SKM-1 (cell line): ENCODE results near the gene KIAA0232.

ENCODE experiments used
- DNase-seq: peaks from one replicate; lab custom pipeline; 2025; ENCODE audit not compliant: unreplicated experiment; lab: John Stamatoyannopoulos, UW

Gene KIAA0232

DNA sequence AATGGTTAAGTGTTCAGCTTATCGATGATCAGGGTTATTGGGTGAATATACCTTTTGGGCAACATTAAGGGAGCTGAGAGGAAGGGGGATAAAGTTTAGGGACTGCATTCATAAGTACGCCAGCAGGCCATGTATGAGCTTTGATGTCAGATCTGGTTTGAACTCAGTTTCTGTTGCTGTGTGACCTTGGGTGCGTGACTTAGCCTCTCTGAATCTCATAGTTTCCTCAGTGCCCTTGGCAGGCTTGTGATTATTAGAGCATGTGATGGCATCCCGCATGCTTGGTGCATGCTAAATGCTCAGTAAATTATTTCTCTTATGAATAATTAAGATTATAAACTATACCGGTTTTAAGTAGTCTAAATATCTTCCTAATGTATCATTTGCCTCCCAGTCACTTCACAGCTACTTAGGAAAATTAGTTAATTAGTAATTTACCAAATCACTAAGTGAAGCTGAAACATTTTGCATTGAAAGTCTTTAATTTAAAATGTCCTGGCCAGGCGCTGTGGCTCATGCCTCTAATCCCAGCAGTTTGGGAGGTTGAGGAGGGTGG is 130.9 kb downstream of the KIAA0232 start:
- no peak for DNase-seq

DNA sequence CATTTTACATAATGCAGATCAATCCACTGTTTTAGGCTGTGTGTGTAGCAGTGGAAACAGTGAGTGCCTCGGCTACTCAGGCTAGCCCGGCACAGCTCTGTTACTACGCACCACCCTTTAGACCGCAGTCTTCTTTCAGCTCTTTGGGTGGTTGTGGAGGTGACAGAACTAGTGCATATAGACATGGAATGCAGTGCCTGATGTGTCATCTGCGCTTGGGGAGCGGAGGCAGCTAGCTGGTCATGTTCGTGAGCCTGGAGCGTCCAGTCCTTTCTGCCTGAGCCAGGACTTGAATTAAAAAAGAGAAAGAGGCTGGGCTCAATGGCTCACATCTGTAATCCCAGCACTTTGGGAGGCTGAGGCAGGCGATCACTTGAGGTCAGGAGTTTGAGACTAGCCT is 131.9 kb downstream of the KIAA0232 start:
- DNase-seq, result no peak

DNA sequence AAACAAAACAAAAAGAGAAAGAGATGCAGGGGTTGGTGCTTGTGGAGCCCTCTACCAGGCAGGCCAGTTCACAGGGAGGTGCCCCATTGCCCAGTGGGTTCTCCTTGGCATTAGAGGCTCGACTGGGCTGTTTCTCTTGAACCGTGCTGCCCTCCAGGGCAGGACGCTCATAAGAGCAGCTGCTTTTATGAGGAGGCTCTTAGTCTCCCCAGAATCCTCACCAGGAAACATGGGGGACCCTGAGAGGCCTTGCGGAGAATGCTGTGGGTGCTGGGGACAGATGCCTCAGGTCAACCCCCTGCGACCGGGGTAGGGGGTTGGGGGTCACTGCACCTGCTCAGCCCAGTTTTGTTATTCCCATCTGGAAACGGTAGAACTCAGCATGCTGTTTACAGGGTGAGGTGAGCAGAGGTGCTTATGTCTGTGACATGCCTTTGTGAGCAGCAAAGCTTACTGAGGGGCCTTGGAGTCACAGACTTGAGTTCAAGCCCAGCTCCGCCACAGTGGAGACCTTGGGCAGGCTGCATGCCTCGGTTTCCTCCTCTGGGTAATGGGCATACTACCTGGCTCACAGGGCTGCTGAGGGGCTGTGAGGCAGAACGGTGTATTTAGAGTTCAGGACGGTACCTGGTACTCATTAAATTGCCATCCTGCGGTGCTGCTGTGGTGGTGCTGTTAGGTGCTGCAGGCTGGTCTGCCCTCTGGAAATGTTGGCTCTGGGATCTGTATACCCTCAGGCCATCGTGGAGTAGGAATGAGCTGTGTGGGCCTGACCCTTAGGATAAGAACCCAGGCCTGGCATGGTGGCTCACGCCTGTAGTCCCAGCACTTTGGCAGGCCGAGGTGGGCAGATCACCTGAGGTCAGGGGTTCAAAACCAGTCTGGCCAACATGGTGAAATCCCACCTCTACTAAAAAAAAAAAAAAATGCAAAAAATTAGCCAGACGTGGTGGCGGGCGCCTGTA is 132.8 kb downstream of the KIAA0232 start:
- no peak for DNase-seq

DNA sequence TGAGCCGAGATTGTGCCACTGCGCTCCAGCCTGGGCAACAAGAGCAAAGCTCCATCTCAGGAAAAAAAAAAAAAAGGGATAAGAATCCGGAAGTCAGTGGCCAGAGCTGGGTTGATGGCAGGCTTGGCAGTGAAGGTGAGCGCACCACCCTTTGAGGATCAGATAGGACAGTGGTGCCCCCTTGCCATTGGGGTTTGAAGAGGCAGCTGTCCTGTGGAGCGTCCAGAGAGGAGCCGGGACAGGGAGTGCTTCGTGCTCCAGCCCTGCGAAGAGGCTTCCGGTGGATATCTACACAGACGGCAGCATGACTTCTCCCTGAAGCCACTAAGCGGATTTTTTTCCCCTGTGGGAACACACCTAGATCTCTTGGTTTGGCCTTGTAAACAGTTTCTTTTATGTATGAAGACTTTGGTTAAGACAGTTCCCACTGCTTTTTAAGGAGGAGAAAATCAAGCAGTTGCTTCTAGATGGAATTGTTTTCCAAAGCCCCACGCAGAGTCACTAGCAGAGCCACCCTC is 133.6 kb downstream of the KIAA0232 start:
- DNase-seq, result no peak

DNA sequence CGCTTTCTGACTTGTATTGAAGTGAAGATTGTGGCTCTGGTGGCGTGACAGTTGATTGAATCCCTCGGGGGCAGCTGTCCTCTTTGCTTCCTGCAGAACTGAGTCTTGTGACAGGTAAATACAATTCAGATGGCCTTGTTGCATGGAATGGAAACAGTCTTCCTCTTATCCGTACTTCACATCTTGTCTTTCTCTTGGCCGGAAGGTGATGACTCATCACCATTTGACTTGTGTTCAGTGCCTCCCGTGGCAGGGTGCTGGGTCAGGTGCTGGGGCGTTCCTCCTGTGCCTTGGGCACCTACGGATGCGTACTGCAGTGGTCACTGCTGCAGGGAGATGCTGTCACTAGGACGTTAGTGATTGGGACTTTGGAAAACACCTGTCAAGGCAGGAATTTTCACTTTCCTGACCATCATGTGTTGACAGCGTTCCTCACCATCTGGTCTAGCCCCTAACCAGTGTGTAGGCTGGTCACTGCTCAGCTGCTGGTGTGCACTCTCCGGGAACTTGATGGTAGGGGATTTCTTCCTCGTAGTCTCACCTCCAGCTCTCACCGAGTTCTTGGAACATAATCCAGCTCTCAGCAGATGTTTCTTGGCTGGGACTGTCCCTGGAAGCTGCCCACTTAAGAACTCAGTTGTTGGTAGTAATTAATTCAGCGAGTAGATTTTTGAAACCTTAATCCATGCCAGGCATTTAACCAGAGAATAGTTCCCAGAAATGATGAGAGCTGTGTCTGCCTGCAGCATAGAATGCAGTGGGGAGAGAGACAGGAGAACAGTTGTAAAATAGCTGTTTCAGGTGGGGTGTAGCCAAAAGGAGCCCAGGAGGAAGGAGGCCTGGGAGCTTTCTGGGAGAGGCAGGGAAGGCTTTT is 134.3 kb downstream of the KIAA0232 start:
- no peak for DNase-seq

DNA sequence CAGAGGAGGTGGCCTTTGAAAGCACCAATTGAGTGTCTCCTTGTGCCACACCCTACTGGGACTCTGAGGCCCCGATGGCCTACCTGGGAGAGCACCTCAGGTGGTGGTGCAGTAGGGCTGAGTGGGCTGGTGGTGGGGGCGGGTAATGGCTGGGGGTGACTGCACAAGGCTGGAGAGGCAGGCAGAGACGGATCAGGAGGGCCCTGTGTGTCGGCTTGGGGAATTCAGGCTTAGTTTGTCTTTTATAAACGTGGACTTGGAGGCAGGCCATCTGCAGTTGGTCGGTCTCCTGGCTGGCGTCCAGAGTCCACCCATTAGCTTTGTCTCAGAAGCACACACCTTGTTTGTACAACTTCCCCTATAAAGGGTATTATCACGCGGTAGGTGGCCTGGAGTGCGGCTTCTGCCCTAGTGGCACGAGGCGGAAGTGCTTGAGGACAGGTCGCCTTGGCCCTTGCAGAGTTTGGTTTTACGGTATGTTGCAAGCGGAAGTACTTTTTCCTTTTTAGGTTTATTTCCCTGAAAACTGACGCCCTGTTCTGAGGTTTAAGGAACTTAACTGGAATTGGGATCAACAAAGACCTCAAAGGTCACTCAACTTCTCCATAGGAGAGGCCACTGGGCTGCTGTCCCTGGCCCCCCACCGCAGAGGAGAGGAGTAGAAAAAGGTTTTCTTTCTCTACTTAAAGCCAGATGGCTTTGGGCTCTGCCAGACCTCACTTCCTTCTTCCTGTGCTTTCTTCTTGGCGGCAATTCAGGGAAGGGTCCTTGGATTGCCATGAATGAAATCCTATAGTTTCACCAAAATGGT is 135.1 kb downstream of the KIAA0232 start:
- peak; percentile 85 for DNase-seq

DNA sequence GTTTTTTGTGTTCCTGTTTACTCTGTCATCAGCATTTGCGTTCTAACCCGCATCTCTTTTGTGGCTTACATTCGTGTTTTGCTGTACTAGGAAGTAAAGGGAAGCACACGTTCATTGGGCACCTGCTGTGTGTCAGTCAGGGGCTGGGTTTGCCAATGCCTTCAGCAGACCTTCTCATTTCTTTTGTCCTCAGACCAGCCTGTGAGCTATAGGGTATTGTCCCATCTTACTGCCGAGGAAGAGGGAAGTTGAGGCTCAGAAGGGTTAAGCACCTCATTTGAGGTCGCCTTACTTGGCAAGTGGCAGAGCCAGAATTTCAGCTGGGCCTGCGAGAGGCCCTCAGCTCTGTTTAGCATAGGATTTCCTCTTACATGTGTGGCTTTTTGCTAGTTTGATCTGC is 135.8 kb downstream of the KIAA0232 start:
- DNase-seq, result peak; percentile 69

DNA sequence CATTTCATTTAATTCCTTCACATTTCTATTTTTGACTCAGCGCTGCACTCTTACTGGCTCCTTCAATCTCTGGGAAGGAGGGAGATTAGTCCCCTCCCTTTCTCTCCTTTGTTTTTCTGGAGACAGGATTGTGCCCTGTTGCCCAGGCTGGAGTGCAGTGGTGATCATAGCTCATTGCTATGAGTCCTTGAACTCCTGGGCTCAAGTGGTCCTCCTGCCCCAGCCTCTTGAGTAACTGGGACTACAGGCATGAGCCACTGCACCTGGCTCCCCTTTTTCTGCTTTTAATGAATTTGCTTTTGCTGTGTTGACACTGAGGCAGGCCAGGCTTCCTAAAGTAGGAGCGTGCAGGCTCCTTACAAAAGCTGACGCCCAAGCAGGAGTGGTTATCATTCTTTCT is 137.6 kb downstream of the KIAA0232 start:
- DNase-seq, result no peak

DNA sequence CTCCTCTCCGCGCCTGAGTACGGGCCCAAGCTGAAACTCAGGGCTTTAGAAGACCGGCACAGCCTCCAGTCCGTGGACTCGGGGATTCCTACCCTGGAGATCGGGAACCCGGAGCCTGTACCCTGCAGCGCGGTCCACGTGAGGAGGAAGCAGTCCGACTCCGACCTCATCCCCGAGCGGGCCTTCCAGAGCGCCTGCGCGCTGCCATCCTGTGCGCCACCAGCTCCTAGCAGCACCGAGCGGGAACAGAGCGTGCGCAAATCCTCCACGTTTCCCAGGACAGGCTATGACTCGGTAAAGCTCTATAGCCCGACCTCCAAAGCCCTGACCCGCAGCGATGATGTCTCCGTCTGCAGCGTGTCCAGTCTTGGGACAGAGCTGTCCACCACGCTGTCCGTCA is 141.0 kb downstream of the KIAA0232 start:
- no peak for DNase-seq

DNA sequence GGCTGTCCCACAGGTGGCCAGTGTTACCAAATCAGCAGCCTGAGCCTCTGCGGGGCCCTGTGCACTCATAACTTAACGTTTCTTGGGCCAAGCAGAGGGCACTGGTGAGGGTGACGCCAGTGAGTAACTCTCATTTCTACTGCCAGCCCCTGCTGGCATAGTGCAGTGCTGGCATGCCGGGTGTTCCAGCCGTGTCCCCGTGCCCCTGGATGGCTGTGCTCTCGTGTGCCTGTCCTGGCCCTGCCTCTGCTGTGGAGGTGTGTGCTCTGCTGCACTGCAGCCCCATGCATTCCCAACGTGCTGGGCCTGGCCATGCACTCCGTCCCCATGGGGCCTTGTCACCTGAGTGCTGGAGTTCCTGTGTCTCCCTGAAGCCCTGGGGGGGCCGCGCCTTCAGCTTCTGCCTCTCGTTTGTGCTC is 141.8 kb downstream of the KIAA0232 start:
- DNase-seq, result no peak

DNA sequence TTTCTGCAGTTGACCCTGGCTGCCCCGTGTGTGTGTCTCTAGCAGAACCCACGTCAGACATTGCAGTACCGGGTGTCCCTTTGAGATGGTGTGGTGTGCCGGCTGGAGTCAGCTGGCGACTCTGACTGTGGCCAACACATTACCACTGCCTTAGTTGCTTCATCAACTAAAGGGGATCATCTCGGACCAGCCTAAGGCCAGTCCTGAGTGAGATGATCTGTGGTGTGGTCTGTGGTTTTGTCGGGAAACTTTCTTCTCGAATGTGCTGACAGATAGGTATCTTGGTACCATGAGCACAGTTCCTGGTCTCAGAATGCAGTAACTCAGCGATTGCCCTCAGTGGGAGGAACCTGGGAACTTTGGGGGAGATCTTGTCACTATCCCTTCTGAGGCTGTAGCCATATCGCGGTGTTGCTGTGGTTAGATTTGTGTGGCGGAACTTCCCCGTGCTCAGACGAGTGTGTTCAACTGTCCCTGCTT is 142.9 kb downstream of the KIAA0232 start:
- peak; percentile 90 for DNase-seq

DNA sequence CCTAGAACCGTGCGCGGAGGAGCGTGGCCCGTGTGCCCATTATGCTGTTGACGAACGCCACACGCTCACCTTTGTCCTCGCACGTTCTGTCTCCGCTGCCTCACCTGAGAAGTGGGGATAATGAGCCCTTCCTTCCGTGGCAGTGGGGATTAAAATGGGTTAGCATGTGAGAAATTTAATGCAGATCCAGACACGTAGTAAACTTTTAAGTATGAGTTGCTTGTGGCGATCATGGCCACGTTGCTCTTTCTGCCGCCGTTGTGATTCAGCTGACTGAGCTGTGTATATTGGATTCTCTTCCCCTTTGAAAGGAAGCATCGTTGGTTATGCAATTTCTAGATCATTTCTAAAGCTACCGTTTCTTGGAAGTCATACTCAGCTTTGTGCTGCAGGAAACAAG is 143.6 kb downstream of the KIAA0232 start:
- peak; percentile 94 for DNase-seq

DNA sequence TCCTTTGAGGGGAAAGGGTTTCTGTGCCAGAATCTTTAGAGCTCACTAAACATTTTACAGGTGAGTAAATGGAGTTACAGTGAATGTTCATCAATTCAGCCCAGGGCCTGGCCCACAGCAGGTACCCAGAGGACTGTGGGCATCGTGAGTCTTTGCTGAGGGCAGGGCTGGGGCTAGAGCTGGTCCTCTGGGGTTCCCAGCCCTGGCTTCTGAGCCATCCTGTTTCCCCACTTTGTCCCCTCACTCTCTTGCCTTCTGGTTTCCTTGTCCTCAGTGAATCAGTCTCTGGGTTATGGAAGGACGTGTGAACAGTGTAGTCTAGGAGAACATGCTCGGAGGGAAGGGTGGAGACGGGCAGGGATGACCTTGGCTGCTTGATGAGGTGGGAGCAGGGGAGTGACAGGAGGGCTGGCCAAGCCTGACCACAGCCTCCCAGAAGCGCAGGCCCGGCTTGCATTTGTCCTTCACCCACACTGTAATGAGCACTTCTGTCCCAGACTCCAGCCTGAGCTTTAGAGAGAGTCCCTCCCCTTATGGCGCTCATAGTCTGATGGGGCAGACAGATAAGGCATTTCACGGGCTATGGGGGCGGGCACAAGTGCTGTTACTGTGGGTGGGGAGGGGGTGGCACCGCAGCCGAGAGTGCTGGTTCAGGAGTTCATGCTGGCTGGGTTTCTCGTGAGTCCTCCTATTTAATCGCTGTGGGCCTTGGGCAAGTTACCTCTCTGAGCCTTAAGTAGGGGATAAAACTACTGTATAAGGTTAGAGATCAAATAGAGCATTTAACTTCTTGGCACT is 144.4 kb downstream of the KIAA0232 start:
- no peak for DNase-seq

DNA sequence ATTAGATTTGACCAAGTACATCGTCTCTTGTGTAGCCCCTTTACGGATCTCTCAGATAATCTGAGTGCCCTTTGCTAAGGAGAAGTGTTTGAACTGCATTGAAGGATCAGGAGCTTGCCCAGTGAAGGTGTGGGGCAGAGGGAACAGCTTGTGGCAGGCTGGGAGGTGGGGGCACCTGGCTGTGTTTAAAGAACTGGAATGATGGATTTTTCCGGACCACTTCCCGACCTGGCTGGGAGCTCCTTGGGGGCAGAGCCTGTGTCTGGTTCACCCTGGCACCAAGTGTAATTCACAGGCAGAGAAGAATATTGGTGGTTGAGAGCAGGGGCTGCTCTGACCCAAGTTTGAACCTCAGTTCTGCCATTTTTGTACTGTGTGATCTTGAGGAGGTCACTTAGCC is 145.6 kb downstream of the KIAA0232 start:
- DNase-seq, result no peak

DNA sequence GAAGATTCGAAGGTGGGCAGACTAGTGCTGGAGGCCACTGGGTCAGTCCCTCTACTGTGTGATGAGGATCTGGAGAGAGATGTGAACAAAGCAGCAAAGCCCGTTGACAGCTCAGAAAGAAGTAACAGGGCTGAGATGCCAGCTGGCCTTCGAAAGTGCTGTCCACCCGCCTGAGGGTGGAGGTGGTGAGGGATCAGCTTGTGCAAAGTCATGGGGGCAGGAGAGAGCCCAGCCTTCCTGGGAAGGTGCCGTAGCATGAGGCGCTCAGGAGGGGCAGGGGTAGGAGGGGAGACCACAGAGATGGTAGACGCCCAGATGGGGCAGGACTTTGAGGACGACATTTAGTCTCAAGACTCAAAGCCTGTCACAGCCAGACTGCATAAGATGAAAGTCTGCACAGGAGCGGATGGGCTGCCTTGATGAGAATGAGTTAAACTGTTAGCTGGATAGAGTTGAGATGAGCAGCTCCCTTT is 146.8 kb downstream of the KIAA0232 start:
- no peak for DNase-seq

DNA sequence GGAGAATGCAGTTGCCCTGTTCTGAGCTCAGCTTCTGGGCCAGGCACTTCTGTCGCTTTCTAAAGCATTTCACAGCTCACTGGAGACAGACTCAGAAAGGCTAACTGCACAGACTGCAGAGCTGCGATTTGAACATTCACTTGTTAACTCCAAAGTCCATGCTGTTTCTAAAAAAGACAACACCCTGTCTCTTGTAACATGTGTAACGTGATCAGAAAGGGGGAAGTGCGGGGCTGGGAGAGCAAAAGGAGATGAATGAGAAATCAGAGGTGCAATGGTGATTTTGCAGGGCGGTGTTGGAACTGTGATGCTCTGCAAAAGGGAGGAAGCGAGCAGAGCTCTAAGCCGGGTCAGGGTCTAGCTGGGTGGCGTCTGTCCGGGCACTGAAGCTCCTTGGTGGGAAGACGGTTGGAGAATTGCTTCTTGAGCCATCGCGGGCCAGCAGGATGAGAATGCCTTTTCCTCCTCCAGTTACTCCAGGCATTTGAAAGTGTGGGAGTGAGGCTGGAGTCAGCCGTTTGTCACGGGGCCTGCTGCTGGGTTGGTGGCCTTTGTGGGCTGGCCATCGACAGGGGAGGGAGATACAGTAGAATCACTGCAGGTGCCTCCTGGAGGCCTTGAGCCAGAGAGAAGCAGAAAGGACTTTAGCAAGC is 147.4 kb downstream of the KIAA0232 start:
- peak; percentile 37 for DNase-seq

DNA sequence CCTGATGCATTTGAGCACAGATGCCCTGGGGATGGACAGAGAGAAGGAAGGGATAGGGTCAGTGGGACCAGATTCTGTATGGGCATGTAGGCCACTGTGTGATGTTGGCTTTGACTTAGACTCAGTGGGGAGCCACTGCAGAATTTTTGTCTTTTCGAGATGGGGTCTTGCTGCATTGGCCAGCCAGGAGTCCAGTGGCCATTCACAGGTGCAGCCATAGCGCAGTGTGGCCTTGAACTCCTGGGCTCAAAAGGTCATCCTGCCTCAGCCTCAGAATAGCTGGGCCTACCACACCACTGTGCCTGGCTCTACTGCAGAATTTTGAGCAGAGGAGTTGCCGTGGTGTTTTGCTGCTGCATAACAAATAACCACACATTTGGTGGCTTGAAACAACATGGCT is 149.9 kb downstream of the KIAA0232 start:
- DNase-seq, result no peak

DNA sequence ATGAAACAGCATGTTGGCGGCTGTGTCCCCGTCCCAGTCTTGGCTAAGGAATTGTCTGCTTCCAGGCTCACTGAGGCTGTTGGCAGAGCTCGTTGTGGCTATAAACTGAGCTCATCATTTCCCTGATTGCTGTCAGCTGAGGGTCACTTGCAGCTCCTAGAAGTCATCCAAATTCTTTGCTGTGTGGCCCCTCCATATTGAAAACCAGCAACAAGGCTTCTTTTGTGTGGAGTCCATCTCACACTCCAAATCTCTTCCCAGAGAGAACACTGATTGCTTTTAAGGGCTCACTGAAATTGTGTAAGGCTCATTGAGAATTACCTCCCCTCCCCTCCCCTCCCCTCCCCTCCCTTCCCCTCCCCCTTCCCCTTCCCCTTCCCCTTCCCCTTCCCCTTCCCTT is 150.4 kb downstream of the KIAA0232 start:
- no peak for DNase-seq
